Cardiac muscle cell (in vitro differentiated cells and primary cell): ENCODE results near the gene CLDN20. TPM values are rescaled to one million over a fixed set of nuclear protein-coding genes. Genes with fewer than 3 reads are reported as not detected.

Experiments
- DNase-seq, 2 donors: peaks; one replicate each; pipeline versions ENCODE4 v3.0.0 to v3.0.0-alpha.2; 2010 to 2017; ENCODE audit warnings: low read depth in 1 of 2, low spot score in 1 of 2
- H3K27ac ChIP-seq: fragments of 200-600 bp; sonication (generic); 2 replicates; pipeline ENCODE4 v1.5.1; 2016
- H3K27me3 ChIP-seq: fragments of 200-600 bp; sonication (generic); 2 replicates; pipeline ENCODE4 v1.6.0; 2016; ENCODE audit warnings: control low read depth
- H3K36me3 ChIP-seq: fragments of 200-600 bp; sonication (generic); 2 replicates; pipeline ENCODE4 v1.5.1; 2016; ENCODE audit warnings: control low read depth
- H3K4me1 ChIP-seq: fragments of 200-600 bp; sonication (generic); 2 replicates; pipeline ENCODE4 v1.8.1; 2017; ENCODE audit warnings: low read depth, mild to moderate bottlenecking, mixed run types
- H3K4me3 ChIP-seq: fragments of 200-600 bp; sonication (generic); 2 replicates; pipeline ENCODE4 v1.5.1; 2016; ENCODE audit warnings: mild to moderate bottlenecking
- H3K9me3 ChIP-seq: fragments of 200-600 bp; sonication (generic); 2 replicates; pipeline ENCODE4 v1.5.1; 2017; ENCODE audit warnings: low read depth, mild to moderate bottlenecking, control low read depth
- polyA plus RNA-seq: library from polyadenylated mRNA; unstranded; fragments of >200 nt; fragmentation: Nextera tagmentation; extraction: Ambion mirVana; gene quantifications from 2 replicates; pipeline ENCODE4 v1.2.1, GENCODE V29; 2016
- total RNA-seq: library from RNA; depleted of rRNA; stranded (reverse); fragments of >200 nt; gene quantifications from 2 replicates; pipeline ENCODE4 v1.2.3, GENCODE V29; 2016
- TF ChIP-seq, protein P1 (sequence below): IDR thresholded peaks from 2 replicates; pipeline ENCODE4 v1.5.1; 2012; ENCODE audit warnings: low read depth, mild to moderate bottlenecking, low read length

CLDN20 gene
- total and polyA plus RNA-seq, 2 experiments from 2014 or later, result 0.44 TPM; not detected in 1

DNA sequence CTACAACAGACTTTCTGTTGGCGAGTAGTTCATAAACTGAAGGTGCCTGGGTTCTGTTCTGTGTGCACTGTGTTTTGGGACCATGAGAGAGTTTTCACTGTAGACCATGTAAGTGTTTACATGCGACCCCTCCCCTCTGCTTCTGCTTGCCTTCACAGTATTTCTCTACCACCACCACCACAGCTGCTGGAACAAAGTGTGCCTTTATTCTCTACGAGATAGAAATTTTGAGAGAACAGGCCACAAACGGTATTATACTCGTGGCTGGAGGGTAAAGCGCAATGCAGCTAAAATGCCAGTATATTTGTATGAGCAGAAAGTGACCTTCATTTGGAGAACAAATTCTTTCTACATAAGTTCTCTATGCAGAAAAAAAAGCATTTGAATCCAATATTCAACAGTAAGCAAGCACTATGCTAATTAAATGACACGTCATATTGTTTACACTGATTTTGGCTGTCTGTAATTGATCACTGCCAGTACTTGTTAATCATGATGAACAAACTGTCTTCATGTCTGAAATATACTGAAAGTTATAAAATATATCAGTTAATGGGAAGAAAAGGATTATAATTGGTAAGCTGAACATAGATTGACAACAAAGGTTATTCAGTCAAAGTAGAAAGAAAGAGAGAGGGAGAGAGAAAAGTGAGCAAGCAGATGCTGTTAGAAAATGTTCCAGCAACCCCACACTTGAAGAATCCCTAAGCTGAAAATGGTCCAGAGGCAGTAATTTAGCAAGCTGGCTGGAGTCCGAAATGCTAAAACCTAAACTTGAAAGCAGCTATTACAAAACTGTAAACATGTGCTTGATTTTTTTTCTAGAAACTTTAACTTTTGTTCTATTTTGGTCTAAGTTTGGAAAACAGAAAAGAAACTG is 8.8 kb downstream of the CLDN20 start:
- H3K4me3 ChIP-seq, result no peak overlapping the region
- peaks cover 5% of the 10 kb centered on the region for H3K36me3 ChIP-seq
- H3K9me3 ChIP-seq, result no peaks in the 10 kb centered on the region
- DNase-seq, result peak in 1 of 2 donors; percentile 22
- TF ChIP-seq, protein P1, sequence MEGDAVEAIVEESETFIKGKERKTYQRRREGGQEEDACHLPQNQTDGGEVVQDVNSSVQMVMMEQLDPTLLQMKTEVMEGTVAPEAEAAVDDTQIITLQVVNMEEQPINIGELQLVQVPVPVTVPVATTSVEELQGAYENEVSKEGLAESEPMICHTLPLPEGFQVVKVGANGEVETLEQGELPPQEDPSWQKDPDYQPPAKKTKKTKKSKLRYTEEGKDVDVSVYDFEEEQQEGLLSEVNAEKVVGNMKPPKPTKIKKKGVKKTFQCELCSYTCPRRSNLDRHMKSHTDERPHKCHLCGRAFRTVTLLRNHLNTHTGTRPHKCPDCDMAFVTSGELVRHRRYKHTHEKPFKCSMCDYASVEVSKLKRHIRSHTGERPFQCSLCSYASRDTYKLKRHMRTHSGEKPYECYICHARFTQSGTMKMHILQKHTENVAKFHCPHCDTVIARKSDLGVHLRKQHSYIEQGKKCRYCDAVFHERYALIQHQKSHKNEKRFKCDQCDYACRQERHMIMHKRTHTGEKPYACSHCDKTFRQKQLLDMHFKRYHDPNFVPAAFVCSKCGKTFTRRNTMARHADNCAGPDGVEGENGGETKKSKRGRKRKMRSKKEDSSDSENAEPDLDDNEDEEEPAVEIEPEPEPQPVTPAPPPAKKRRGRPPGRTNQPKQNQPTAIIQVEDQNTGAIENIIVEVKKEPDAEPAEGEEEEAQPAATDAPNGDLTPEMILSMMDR, result no peak
- peaks cover 64% of the 10 kb centered on the region for H3K27me3 ChIP-seq
- no peak overlapping the region for H3K27ac ChIP-seq
- peaks cover 5% of the 10 kb centered on the region for H3K4me1 ChIP-seq

DNA sequence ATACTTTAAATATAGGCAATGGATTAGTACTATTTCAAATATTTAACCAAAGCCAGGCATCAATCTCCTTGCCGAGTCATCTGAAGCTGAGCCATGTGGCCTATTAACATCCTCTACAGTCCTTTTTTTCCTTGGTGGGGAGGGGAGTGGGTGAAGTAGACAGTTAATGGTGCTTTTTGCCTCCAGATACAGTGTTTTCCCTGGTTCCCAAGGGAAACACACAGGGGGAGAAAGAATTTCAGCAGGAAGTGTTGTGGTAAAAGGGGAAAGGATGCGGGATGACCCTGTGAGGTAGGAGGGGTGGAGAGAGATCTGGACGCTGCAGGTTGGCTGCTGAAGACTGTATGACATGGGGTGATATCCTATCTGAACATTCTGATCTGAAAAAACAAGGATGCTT is 9.6 kb downstream of the CLDN20 start:
- peaks cover 3% of the 10 kb centered on the region for H3K4me1 ChIP-seq
- TF ChIP-seq, protein P1, result no peak
- no peaks in the 10 kb centered on the region for H3K9me3 ChIP-seq
- H3K27ac ChIP-seq, result no peak overlapping the region
- peak in 1 of 2 donors; percentile 94 for DNase-seq
- peaks cover 5% of the 10 kb centered on the region for H3K36me3 ChIP-seq
- H3K27me3 ChIP-seq, result peaks cover 67% of the 10 kb centered on the region
- no peak overlapping the region for H3K4me3 ChIP-seq

DNA sequence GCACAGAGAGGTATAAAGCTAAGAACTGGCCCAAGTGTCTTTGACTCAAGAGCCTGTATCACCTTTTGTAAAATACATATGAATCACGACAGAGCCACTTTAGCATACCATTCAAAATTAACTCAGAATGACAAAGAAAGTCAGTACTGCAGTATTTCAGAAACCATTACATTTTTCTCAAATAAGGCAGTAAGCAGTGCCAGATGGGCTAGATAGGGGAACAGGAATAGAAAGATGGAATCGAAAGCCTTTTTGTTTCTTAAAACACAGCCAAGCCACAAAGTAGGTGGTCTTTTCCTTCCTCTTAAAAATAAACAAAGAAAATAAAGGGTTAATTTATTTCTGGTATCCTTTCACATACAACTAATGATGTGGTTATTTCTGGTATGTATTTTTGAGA is 10.3 kb downstream of the CLDN20 start:
- Histone ChIP-seq H3K27ac (no peak overlapping the region), H3K9me3 (no peaks in the 10 kb centered on the region), H3K36me3 (peaks cover 5% of the 10 kb centered on the region), H3K4me1 (no peaks in the 10 kb centered on the region), H3K4me3 (no peak overlapping the region), H3K27me3 (peaks cover 72% of the 10 kb centered on the region)
- peak in 1 of 2 donors; percentile 12 for DNase-seq
- TF ChIP-seq, protein P1, result no peak

DNA sequence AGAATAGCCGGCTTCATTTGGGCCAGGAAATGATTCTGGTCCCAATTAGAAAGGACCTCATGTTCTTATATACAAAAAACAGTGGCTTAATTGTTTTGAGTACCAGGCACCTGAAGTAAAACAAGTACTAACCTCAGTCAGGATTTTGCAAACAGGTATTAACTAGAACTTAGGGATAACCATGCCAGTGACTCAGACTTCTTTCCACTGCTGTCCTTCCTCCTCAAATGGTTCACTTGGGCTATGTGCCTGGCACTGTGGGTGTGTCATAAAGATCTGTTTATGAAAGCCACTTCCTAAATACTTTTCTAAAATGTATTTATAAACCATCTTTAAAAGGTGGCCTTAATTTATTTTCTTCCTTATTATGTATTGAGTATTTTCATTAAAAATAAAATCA is 10.7 kb downstream of the CLDN20 start:
- Histone ChIP-seq H3K27ac (no peak overlapping the region), H3K27me3 (peaks cover 71% of the 10 kb centered on the region), H3K9me3 (no peaks in the 10 kb centered on the region), H3K4me3 (no peak overlapping the region), H3K36me3 (peaks cover 5% of the 10 kb centered on the region), H3K4me1 (no peaks in the 10 kb centered on the region)
- DNase-seq, result peak in 1 of 2 donors; percentile 32
- TF ChIP-seq, protein P1, result no peak

DNA sequence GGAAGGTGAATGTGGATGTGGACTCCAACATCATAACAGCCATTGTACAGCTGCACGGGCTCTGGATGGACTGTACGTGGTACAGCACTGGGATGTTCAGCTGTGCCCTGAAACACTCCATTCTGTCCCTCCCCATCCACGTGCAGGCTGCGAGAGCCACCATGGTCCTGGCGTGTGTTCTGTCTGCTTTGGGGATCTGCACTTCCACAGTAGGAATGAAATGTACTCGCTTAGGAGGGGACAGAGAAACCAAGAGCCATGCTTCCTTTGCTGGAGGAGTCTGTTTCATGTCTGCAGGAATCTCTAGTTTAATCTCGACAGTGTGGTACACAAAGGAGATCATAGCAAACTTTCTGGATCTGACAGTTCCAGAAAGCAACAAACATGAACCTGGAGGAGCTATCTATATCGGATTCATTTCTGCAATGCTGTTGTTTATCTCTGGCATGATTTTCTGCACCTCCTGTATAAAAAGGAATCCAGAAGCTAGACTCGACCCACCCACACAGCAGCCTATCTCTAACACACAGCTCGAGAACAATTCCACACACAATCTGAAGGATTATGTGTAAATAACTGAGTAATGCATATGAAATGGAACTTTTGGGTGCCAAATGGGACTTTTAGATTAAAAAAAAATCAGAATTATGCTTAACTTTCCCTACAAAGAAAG is 12.1 kb downstream of the CLDN20 start:
- TF ChIP-seq, protein P1, result no peak
- H3K36me3 ChIP-seq, result peaks cover 5% of the 10 kb centered on the region
- DNase-seq, result peak in 1 of 2 donors; percentile 59
- peaks cover 57% of the 10 kb centered on the region for H3K27me3 ChIP-seq
- H3K9me3 ChIP-seq, result no peaks in the 10 kb centered on the region
- no peak overlapping the region for H3K27ac ChIP-seq
- H3K4me3 ChIP-seq, result no peak overlapping the region
- H3K4me1 ChIP-seq, result no peaks in the 10 kb centered on the region
